NCI-H2196 (cell line): ENCODE measurements around the gene CABYR.
"Not testable (repeated sequence)": the region's sequence is repeated elsewhere in the genome, so short reads cannot be mapped to it uniquely, and the experiment has no call there.

Source experiments
- DNase-seq: peaks from one replicate; lab custom pipeline; 2025; ENCODE audit not compliant: unreplicated experiment; lab: John Stamatoyannopoulos, UW

Gene CABYR

DNA sequence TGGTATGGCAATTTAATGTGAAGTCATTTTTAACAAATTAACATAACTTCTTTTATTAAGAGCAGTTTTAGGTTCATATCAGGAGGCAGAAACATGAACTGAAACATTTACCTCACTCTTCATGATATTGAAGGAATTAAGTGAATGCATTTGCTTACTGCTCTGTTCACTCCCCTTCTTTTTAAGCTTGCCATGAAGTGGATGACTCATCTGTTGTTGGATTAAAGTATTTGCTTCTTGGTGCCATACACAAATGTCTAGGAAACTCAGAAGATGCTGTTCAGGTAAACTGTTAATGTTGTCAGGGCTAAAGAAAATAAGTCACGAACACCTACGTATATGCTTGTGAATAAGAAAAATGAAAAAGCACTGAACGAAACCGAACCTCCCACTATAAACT lies 10.2 kb upstream of the CABYR start:
- DNase-seq: no peak

DNA sequence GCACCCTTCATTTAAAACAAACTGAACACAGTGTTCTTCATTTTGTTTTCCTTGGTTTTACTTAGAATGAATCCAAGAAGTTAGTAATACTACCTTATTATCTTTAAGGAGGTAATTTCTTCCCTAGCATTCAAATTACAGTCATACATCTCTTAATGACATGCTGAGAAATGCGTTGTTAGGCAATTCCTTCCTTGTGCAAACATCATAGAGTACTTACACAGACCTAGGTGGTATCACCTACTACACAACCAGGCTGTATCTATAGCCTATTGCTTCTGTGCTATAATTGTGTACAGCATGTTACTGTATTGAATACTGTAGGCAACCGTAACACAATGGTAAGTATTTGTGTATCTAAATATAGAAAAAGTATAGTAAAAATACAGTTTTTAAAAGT lies 8.4 kb upstream of the CABYR start:
- DNase-seq: no peak

- DNase-seq: no peak
Measured at GRCh38 chr18:24136967-24137373, 1.9 kb upstream of the CABYR start.

DNA sequence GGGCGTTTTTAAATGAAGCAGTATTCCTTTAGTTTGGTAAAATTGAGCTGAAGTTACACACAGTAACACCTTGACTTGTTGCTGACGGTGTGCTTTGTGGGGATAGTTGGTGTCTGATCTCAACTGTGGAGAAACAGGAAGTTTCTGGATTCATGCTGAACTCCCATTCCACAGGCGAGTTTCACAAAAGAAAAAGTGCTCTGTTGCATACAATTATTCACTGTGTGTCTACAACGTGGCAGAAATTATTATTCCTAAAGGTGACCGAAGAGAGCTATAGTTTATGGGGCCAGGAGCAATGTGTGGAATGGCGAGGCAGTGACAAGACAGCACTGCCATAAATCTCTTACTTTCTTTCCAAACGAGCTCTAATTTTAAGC lies 463 bp upstream of the CABYR start:
- no peak for DNase-seq

DNA sequence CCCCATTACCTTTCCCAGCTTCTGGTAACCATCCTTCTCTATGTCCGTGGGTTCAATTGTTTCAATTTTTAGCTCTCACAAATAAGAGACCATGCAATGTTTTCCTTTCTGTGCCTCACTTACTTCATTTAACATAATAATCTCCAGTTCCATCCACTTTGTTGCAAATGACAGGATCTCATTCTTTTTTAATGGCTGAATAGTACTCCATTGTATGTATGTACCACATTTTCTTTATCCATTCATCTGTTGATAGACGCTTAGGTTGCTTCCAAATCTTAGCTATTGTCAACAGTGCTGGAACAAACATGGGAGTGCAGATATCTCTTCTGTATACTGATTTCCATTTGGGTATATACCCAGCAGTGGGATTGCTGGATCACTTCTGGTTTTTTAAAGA lies 1.8 kb downstream of the CABYR start:
- no peak for DNase-seq

GRCh38 chr18:24142376-24142775 lies 3.5 kb downstream of the CABYR start:
- no peak for DNase-seq

- not testable (repeated sequence) for DNase-seq
Measured at GRCh38 chr18:24149591-24149990, 10.7 kb downstream of the CABYR start.

DNA sequence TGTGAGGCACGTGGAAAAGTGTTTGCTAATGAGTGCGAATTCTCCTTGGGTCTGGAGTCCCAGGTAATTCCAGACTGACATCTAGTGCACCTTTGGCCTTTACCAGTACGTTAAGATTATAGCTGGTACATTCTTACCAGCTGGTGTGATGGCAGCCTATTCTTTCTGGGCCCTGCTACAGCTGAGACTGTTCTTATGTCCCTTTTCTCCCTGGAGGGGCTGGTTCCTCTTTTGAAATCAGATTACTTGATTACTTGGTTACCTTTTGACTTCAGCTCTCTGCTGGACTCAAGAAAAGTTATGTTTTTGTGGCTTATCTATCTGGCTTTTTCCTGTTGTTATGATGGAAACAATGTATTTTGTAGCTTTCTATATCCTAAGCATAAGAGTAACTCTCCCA lies 14.5 kb downstream of the CABYR start:
- DNase-seq: no peak

DNA sequence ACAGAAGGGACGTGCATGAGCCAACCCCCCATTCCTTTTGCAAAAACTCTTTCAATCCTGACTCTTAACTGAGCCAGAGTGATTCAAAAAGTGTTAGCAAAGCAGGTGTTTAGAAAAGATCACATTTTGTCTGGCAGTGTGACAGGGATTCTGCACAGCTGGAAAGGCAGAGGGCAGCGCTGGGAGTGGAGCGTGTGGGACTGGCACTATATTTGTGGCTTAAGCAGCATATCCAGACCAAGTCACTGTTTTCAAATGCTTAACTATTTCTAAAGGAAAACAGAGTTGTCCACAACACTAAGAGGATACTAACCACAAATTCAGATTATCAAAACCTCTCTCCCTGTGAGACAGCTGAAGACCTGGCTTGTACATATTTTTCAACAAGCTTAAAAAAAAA lies 19.0 kb downstream of the CABYR start:
- no peak for DNase-seq

GRCh38 chr18:24160086-24160485 lies 21.2 kb downstream of the CABYR start:
- peak; percentile 9 for DNase-seq

DNA sequence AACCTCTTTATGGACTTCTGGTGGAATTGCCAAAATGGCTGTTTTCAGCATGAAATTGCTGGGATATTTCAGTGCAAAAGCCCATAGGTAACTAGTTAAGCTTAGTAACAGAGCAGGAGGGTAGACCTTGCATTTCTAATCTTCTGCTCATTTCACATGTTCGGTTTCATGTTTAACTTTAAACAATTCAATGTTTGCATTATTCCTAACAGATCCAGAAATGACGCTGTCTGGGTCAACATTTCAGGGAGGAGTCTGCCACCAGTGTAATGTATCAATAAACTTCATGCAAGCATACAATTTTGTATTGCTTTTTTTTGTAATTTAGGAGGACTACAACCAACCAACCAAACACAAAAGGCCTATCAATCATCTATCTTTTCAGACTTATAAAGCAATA lies 22.4 kb downstream of the CABYR start:
- no peak for DNase-seq

GRCh38 chr18:24168496-24168895 lies 29.6 kb downstream of the CABYR start:
- DNase-seq: no peak

DNA sequence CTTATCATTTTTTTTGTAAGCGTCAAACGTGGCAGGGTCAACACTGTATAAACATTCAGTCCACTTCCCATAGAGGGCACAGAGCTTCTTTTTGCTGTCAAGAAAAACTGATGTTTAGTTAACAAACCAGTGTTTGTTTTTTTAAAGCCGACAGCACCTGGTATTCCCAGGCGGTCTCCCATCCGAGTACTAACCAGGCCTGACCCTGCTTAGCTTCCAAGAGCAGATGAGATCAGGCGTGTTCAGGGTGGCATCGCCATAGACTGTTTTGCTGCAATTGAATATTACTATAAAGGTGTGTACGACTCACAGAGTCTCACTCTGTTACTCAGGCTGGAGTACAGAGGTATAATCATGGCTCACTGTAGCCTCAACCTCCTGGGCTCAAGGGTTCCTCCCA lies 31.5 kb downstream of the CABYR start:
- DNase-seq: no peak

DNA sequence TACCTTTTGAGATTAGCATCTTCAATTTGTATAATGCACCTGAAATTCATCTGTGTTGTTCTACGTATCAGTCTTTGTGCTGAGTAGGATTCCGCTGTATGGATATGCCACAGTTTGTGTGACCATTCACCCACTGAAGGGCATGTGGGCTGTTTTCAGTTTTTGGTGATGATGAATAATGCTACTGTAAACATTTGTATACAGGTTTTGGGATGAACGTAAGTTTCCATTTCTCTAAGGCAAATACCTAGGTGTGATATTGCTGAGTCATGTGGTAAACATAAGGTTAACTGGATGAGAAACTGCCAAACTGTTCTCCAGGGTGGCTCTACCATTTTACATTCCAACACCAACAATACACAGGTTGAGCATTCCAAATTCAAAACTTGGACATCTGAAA lies 35.1 kb downstream of the CABYR start:
- no peak for DNase-seq

DNA sequence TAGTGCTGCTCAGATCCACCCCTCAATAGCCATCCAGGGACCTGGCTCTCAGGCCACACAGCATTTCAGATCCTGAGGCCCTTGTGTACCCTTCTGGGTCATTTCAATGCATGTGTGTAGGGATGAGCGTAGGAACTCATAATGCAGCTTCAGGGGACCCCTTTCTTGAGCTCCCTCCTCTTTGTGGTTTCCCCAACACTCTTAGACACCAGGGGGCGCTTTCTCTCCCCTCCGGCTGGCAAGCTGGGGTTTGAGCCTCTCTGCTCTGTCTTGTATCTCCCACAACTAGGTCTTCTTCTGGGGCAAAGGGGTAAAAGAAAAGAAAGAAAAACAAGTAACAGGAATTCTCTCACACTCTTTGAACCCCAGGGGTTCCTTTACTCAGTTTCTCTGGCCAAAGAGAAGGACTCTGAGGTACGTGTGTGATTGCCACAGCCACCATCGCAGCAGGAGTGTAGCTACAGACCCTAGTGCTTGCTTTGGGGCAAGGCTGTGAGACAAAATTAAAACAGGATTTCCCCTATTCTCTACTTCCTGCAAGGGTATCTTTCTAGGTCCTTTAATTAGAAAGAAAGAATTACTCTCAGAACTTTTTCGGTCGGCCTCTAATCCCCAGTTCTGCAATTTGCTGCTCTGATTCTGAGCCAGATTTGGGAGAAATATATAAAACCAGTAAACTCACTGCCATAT lies 38.0 kb downstream of the CABYR start:
- DNase-seq: peak; percentile 14

DNA sequence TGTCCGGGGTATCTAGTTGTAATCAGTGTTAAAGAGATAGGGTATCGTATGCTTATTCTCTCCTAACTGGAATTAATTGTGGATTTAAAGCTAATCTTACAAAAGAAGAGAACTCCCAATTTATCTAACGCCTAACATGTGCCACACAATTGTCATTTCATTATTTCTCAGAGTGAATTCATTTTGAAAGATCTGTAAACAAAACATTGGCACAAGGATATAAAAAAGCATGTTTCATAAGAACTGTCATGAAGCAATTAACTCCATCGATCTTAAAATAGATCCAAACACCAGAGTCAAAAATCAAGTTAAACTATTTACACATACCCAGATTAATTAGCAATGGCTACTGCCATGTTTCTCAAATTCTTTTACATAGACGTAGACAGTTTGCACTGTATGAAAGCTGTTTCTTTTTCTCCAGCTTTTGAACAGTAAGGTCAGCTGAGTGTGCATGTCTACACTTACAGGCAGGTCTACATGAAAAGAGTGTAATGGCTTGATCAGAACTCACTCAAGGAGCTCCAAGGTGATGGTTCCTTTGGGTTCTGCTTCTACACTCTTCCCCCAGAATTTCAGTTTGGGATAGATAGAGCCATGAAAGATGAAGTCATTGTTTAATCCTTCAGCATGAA lies 38.8 kb downstream of the CABYR start:
- no peak for DNase-seq

DNA sequence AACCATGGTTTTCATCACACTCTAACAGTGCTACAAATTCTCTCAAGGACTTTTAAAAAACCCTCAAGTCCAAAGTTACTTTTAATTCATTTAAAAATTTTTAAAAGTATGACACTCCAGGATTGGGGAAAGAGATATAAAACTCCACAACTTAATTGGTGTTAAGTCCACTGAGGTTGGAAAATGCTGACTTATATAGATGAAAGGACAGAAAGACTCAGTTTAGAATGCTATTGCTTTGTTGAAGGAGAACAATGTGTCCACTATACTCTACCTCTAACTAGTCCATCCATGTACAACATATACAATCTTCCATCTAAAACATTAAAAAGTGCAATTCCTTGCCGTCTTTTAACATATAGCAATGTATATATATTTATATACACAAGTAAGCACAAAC lies 41.2 kb downstream of the CABYR start:
- no peak for DNase-seq

- DNase-seq: no peak
Measured at GRCh38 chr18:24181806-24182205, 42.9 kb downstream of the CABYR start.

DNA sequence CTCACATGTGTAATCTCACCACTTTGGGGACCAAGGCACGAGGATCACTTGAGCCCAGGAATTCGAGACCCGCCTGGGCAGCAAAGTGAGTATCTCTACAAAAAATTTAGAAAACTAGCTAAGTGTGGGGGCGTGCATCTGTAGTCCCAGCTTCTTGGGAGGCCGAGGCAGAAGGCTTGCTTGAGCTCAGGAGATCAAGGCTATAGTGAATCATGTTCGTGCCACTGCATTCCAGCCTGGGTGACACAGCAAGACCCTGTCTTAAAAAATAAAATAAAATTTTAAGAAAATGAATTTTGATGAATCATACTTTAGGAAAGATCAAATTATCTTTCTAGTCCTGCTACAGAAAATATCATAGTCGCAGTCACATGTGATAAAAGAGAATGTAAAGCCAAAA lies 46.9 kb downstream of the CABYR start:
- DNase-seq: no peak

- DNase-seq: no peak
Measured at GRCh38 chr18:24187049-24187448, 48.2 kb downstream of the CABYR start.

GRCh38 chr18:24187689-24188088 lies 48.8 kb downstream of the CABYR start:
- DNase-seq: no peak

DNA sequence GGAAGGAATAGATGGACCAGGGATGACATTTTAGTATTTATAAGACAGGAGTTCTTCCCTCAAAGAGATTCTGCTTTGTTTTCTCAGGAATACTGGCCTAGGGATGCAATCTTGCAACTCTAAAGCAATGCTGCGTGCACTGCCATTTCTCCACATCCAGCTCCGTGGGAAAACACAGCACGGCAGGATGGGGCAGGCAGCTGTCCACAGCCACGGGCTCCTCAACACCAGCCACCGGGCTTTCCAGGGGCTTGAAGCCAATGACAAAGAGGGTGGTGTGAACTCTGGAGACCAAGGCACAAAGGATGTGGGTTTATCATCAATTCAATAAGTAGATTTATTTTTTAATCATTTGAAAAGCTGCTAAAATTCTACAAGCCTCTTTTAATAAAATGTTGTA lies 49.3 kb downstream of the CABYR start:
- no peak for DNase-seq

DNA sequence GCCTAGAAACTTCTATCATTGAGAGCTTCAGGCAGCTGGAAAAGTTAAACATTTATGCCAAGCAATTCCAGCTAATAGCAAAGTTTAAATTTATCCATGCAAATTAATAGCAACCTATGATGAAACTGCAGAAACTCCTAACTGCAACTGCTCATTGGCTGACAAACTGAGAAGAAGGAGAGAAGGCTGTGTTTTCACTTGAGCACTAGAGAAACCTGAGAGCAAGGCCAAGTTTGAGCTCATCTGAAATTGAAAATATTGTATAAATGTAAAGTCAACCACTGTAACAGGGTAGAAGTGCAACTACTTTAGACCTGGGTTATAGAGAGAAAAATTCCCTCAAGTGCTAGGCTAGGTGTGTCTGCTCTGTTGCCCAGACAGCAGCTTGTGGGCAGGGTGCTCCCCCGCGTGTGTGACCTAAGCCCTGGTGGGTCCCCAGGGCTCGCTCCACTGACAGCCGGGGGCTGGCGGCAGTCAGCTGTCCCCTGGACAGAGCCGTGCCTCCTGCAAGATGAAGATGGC lies 50.2 kb downstream of the CABYR start:
- no peak for DNase-seq
